A549 (cell line): ENCODE data around the gene HSPB2. TPM values are rescaled to one million over a fixed set of nuclear protein-coding genes. Genes with fewer than 3 reads are reported as not detected.
A peak's percentile ranks its signal among the peaks of the same experiment; 100 is the strongest.
"Not testable (repeated sequence)": the region's sequence is repeated elsewhere in the genome, so short reads cannot be mapped to it uniquely, and the experiment has no call there.

Source experiments
- ATAC-seq, 2 experiments: fragments of 200-7000 bp in 1 of 2; fragments of >200 bp in 1 of 2; cut with Nextera tagmentation in 1 of 2; cut with Tn5 transposase in 1 of 2; 3 replicates each; pipeline versions ENCODE4 v1.8.0 to v1.9.1; 2018 to 2020; ENCODE audit warnings: mild to moderate bottlenecking in 1 of 2, moderate library complexity in 1 of 2
- CTCF ChIA-PET: fragments of 300-600 bp; sonication (Branson Sonifier 250); formaldehyde crosslinking; extraction: SDS; loops from one replicate; lab custom pipeline; 2021; ENCODE audit warnings: antibody characterized with exemption, inconsistent platforms; lab: Yijun Ruan, JAX
- POLR2A ChIA-PET: fragments of 350-600 bp; formaldehyde crosslinking; extraction: SDS; loops from one replicate; lab custom pipeline; 2021; ENCODE audit warnings: antibody characterized with exemption, inconsistent platforms; lab: Yijun Ruan, JAX
- DNase-seq, 2 experiments: peaks; one replicate each; pipeline versions ENCODE4 v3.0.0 to v3.0.0-alpha.2; 2011 to 2016; ENCODE audit warnings: low read depth in 1 of 2, low spot score in 1 of 2
- FAIRE-seq: peaks from 2 replicates; lab custom pipeline; 2011; peaks lifted over from hg19 to GRCh38; lab: Jason Lieb, UNC
- H3K27ac ChIP-seq, 2 experiments: fragments of >200 bp; sonication (Bioruptor Twin); formaldehyde crosslinking; 3 replicates each; pipeline ENCODE4 v1.5.1; 2016 to 2017
- H3K4me1 ChIP-seq: fragments of >200 bp; sonication (Bioruptor Twin); formaldehyde crosslinking; 3 replicates; pipeline ENCODE4 v1.6.1; 2016
- H3K4me2 ChIP-seq: fragments of >200 bp; sonication (Bioruptor Twin); formaldehyde crosslinking; 3 replicates; pipeline ENCODE4 v1.6.1; 2016
- H3K4me3 ChIP-seq: fragments of >200 bp; sonication (Bioruptor Twin); formaldehyde crosslinking; 3 replicates; pipeline ENCODE4 v1.5.1; 2016
- H3K9me3 ChIP-seq: fragments of >200 bp; sonication (Bioruptor Twin); formaldehyde crosslinking; 3 replicates; pipeline ENCODE4 v1.6.1; 2016
- ATOH8 ChIP-seq: fragments of 250-450 bp; sonication (Bioruptor Pico); IDR thresholded peaks from 2 replicates; pipeline ENCODE4 v1.5.0; 2020; ENCODE audit warnings: low read depth, mild to moderate bottlenecking, moderate library complexity
- CBX2 ChIP-seq: fragments of 200-600 bp; sonication (generic); IDR thresholded peaks from 2 replicates; pipeline ENCODE4 v1.6.1; 2016; ENCODE audit warnings: low read depth, mild to moderate bottlenecking, borderline replicate concordance
- CBX8 ChIP-seq: fragments of 200-600 bp; sonication (generic); IDR thresholded peaks from 2 replicates; pipeline ENCODE4 v1.6.1; 2016
- CEBPB ChIP-seq, 2 experiments: fragments of >200 bp in 1 of 2; sonication (Bioruptor Twin) in 1 of 2; formaldehyde crosslinking in 1 of 2; IDR thresholded peaks; 2 replicates each; pipeline ENCODE4 v1.6.1; 2012 to 2016
- CHD4 ChIP-seq: fragments of 200-600 bp; sonication (generic); IDR thresholded peaks from 2 replicates; pipeline ENCODE4 v1.6.1; 2016; ENCODE audit warnings: antibody characterized with exemption, mild to moderate bottlenecking, borderline replicate concordance
- E2F6 ChIP-seq: IDR thresholded peaks from 2 replicates; pipeline ENCODE4 v1.6.1; 2012; ENCODE audit warnings: low read depth, borderline replicate concordance
- ELK1 ChIP-seq: fragments of 150-350 bp; IDR thresholded peaks from 2 replicates; pipeline ENCODE4 v1.6.1; 2014; ENCODE audit warnings: low read depth, mild to moderate bottlenecking, low read length
- EP300 ChIP-seq, 2 experiments: fragments of >200 bp; sonication (Bioruptor Twin); formaldehyde crosslinking; IDR thresholded peaks; 2 replicates in 1 of 2; 3 replicates in 1 of 2; pipeline ENCODE4 v1.6.1; 2016 to 2017
- FOXS1 ChIP-seq: fragments of 250-450 bp; sonication (Bioruptor Pico); IDR thresholded peaks from 2 replicates; pipeline ENCODE4 v1.5.0; 2020; ENCODE audit warnings: mild to moderate bottlenecking, moderate library complexity
- HDAC2 ChIP-seq: fragments of 200-600 bp; sonication (generic); IDR thresholded peaks from 2 replicates; pipeline ENCODE4 v1.6.1; 2016
- HOXB5 ChIP-seq: fragments of 250-450 bp; sonication (Bioruptor Pico); IDR thresholded peaks from 2 replicates; pipeline ENCODE4 v1.5.0; 2020; ENCODE audit warnings: mild to moderate bottlenecking, moderate library complexity
- JUN ChIP-seq, 2 experiments: fragments of >200 bp; sonication (Bioruptor Twin); formaldehyde crosslinking; IDR thresholded peaks; 2 replicates in 1 of 2; 3 replicates in 1 of 2; pipeline ENCODE4 v1.6.1; 2016 to 2017
- KDM5A ChIP-seq: fragments of 200-600 bp; sonication (generic); IDR thresholded peaks from 2 replicates; pipeline ENCODE4 v1.6.1; 2016; ENCODE audit warnings: antibody characterized with exemption, mild to moderate bottlenecking
- NFE2L2 ChIP-seq: fragments of 150-350 bp; conservative IDR thresholded peaks from 2 replicates; pipeline ENCODE4 v1.6.1; 2014; ENCODE audit warnings: low read length
- PBX3 ChIP-seq: IDR thresholded peaks from 2 replicates; pipeline ENCODE4 v1.6.1; 2012
- POLR2AphosphoS2 ChIP-seq: conservative IDR thresholded peaks from 2 replicates; pipeline ENCODE4 v1.6.1; 2012; ENCODE audit warnings: low read length, improper control_type of control experiment, inconsistent platforms
- SREBF2 ChIP-seq: fragments of 450-650 bp; IDR thresholded peaks from 2 replicates; pipeline ENCODE4 v1.6.1; 2014; ENCODE audit warnings: mild to moderate bottlenecking, moderate library complexity
- TFCP2L1 ChIP-seq: fragments of 250-450 bp; sonication (Bioruptor Pico); IDR thresholded peaks from 2 replicates; pipeline ENCODE4 v1.5.0; 2021; ENCODE audit warnings: mild to moderate bottlenecking
- ZFP36 ChIP-seq: fragments of 450-650 bp; IDR thresholded peaks from 2 replicates; pipeline ENCODE4 v1.6.1; 2014; ENCODE audit warnings: borderline replicate concordance; ENCODE audit not compliant: partially characterized antibody
- WGBS: methylation state at CpG from one replicate; pipeline ENCODE4 v1.1.6; 2017; ENCODE audit errors: missing lambda C conversion rate; 5-methylcytosine and 5-hydroxymethylcytosine counted together
- polyA plus RNA-seq, 4 experiments: library from polyadenylated mRNA; depleted of rRNA in 3 of 4; stranded (reverse); fragments of >200 nt; fragmentation: RNase III in 1 of 4; extraction: RNeasy Plus Mini Kit Qiagen cat#74134 plus additional on column Dnase treatment in 1 of 4; gene quantifications; 2 replicates in 3 of 4; 3 replicates in 1 of 4; pipeline ENCODE4 v1.2.3, GENCODE V29; 2011 to 2017

The HSPB2 gene
- polyA plus RNA-seq, 2 of the 4 experiments (the other 2 are of a cell fraction), result not detected

GRCh38 chr11:111930472-111930871 is 17.9 kb downstream of the HSPB2 start:
- ATAC-seq, result no peak
- FAIRE-seq, result no peak
- POLR2A ChIA-PET, result no interaction called here

GRCh38 chr11:111932611-111932950 is 20.0 kb downstream of the HSPB2 start:
- DNase-seq (no peak), ATAC-seq (no peak), FAIRE-seq (no peak)
- ChIA-PET POLR2A (no interaction called here), CTCF (interaction anchor here (0.9 to 12.2 kb wide), 5 partner anchors 11 to 64 kb away, joined by 4 to 172 read pairs (median 6); no protein-coding TSS in a partner anchor)
- no peak overlapping the region for H3K4me2 ChIP-seq
- 57% methylated on average over 2 of the region's 2 CpGs for WGBS
- no peak for TF ChIP-seq CBX2
- no peak overlapping the region for H3K4me3 ChIP-seq
- no peak overlapping the region; a peak in 1 of 6 replicates for H3K27ac ChIP-seq
- H3K4me1 ChIP-seq, result peaks cover 35% of the 10 kb centered on the region
- no peaks in the 10 kb centered on the region for H3K9me3 ChIP-seq

More at GRCh38 chr11:111930472-111930871, 17.9 kb downstream of the HSPB2 start:
- Histone ChIP-seq H3K9me3 (no peaks in the 10 kb centered on the region), H3K27ac (no peak overlapping the region), H3K4me2 (no peak overlapping the region), H3K4me1 (peaks cover 34% of the 10 kb centered on the region), H3K4me3 (no peak overlapping the region)
- 32% methylated on average over 4 of the region's 4 CpGs for WGBS
- no peak for TF ChIP-seq NFE2L2
- no peak for TF ChIP-seq HDAC2
- no peak for TF ChIP-seq HOXB5 (CRISPR knock-in tag)
- TF ChIP-seq ZFP36, result no peak
- TF ChIP-seq KDM5A, result no peak
- no peak for TF ChIP-seq PBX3
- no peak for TF ChIP-seq ATOH8 (CRISPR knock-in tag)
- TF ChIP-seq JUN (IDR thresholded peaks at IDR 0.05), result no peak
- no peak for TF ChIP-seq FOXS1 (CRISPR knock-in tag)
- no peak for TF ChIP-seq TFCP2L1 (CRISPR knock-in tag)
- no peak for TF ChIP-seq ELK1
- TF ChIP-seq SREBF2, result no peak
- TF ChIP-seq CHD4, result no peak
- no peak for TF ChIP-seq POLR2AphosphoS2
- CTCF ChIA-PET, result interaction anchor here (1.7 to 12.2 kb wide), 3 partner anchors 27 to 51 kb away, joined by 6 to 172 read pairs (median 6); no protein-coding TSS in a partner anchor
- no peak for DNase-seq

- Histone ChIP-seq H3K4me1 (peaks cover 41% of the 10 kb centered on the region), H3K27ac (peak overlapping the region in 1 of 2 experiments; percentile 40; a peak in 2 of 6 replicates)
- H3K9me3 ChIP-seq, FAIRE-seq, DNase-seq, POLR2A ChIA-PET, ATAC-seq, H3K4me3 ChIP-seq, H3K4me2 ChIP-seq: not testable (repeated sequence)
- WGBS, result 93% methylated on average over 14 of the region's 14 CpGs
- CTCF ChIA-PET, result interaction anchor here (1.1 to 12.2 kb wide), 5 partner anchors 11 to 48 kb away, joined by 3 to 172 read pairs (median 6); no protein-coding TSS in a partner anchor
Observed at GRCh38 chr11:111933176-111933575, 20.6 kb downstream of the HSPB2 start.

GRCh38 chr11:111933872-111934271 is 21.3 kb downstream of the HSPB2 start:
- H3K4me2 ChIP-seq, result peak overlapping the region; percentile 30; the same call in 2 of the 3 replicates
- ChIA-PET POLR2A (no interaction called here), CTCF (interaction anchor here (1.0 to 12.2 kb wide), 6 partner anchors 10 to 63 kb away, joined by 3 to 172 read pairs (median 7); no protein-coding TSS in a partner anchor)
- WGBS, result 38% methylated on average over 1 of the region's 1 CpG
- no peak for FAIRE-seq
- no peaks in the 10 kb centered on the region for H3K9me3 ChIP-seq
- DNase-seq, result no peak
- TF ChIP-seq CBX8 (no peak), CEBPB (IDR thresholded peaks at IDR 0.05) (peak in 1 of 2 experiments; percentile 21; a peak in 1 of 4 replicates), EP300 (IDR thresholded peaks at IDR 0.05) (no peak), E2F6 (no peak)
- H3K27ac ChIP-seq, result peak overlapping the region in 1 of 2 experiments; percentile 47; a peak in 1 of 6 replicates
- H3K4me3 ChIP-seq, result no peak overlapping the region
- peaks cover 48% of the 10 kb centered on the region for H3K4me1 ChIP-seq
- ATAC-seq, result no peak
